Endothelial cell of umbilical vein (primary cell): ENCODE measurements around the gene HCAR2. TPM values are rescaled to one million over a fixed set of nuclear protein-coding genes. Genes with fewer than 3 reads are reported as not detected.

Experiments used
- BruUV-seq: library from RNA; stranded (reverse); fragments of 400-500 nt; replicated peaks from 2 replicates; lab custom pipeline; 2021; lab: Mats Ljungman, UMichigan
- CTCF ChIA-PET: fragments of 300-600, 350-600 bp; sonication (Branson Sonifier 250); formaldehyde crosslinking; loops from one replicate; lab custom pipeline; 2021; ENCODE audit warnings: antibody characterized with exemption, inconsistent platforms; lab: Charles Lee
- POLR2A ChIA-PET: fragments of 300-600, 350-600 bp; sonication (Branson Sonifier 250); formaldehyde crosslinking; loops from one replicate; lab custom pipeline; 2021; ENCODE audit warnings: antibody characterized with exemption, inconsistent platforms; lab: Charles Lee
- DNase-seq: peaks from one replicate; pipeline ENCODE4 v3.0.0-alpha.2; 2011; ENCODE audit warnings: low read depth, low spot score
- FAIRE-seq: peaks from 2 replicates; lab custom pipeline; 2011; peaks lifted over from hg19 to GRCh38; lab: Jason Lieb, UNC
- H2AFZ ChIP-seq: 2 replicates; pipeline ENCODE4 v1.6.0; 2012; ENCODE audit warnings: low read depth, low read length, control low read depth, inconsistent platforms
- H3K27ac ChIP-seq: 2 replicates; pipeline ENCODE4 v1.5.1; 2011; ENCODE audit warnings: low read depth, mild to moderate bottlenecking, control low read depth, low read length, moderate library complexity; ENCODE audit not compliant: insufficient read depth
- H3K27me3 ChIP-seq, 2 experiments: 2 replicates each; pipeline versions ENCODE4 v1.6.0 to v1.6.1; 2011; ENCODE audit warnings: low read length in 2 of 2, mixed read lengths in 1 of 2; ENCODE audit not compliant: control insufficient read depth in 2 of 2, insufficient read depth in 2 of 2
- H3K36me3 ChIP-seq, 2 experiments: 2 replicates in 1 of 2; 3 replicates in 1 of 2; pipeline ENCODE4 v1.5.1; 2011; ENCODE audit warnings: low read length in 2 of 2, mild to moderate bottlenecking in 1 of 2, moderate library complexity in 1 of 2; ENCODE audit not compliant: control insufficient read depth in 2 of 2, insufficient read depth in 2 of 2; ENCODE audit errors: extremely low read depth in 1 of 2
- H3K4me1 ChIP-seq: 3 replicates; pipeline ENCODE4 v1.5.1; 2011; ENCODE audit warnings: mild to moderate bottlenecking, low read length; ENCODE audit not compliant: control insufficient read depth, insufficient read depth; ENCODE audit errors: extremely low read depth
- H3K4me2 ChIP-seq: 2 replicates; pipeline ENCODE4 v1.6.1; 2011; ENCODE audit warnings: low read length, control low read depth, mixed read lengths; ENCODE audit not compliant: insufficient read depth
- H3K4me3 ChIP-seq, 3 experiments: fragments of 200-600 bp in 1 of 3; sonication (generic), shearing (Covaris generic) in 1 of 3; replicated peaks in 1 of 3; 2 replicates each; pipeline ENCODE4 v1.5.1; 2011 to 2016; ENCODE audit warnings: control low read depth in 3 of 3, low read length in 3 of 3, mild to moderate bottlenecking in 2 of 3, inconsistent platforms in 1 of 3, low read depth in 1 of 3, moderate library complexity in 1 of 3; ENCODE audit not compliant: insufficient read depth in 1 of 3
- H3K79me2 ChIP-seq: 2 replicates; pipeline ENCODE4 v1.6.0; 2012; ENCODE audit warnings: low read length, inconsistent platforms; ENCODE audit not compliant: control insufficient read depth, insufficient read depth
- H3K9ac ChIP-seq: replicated peaks from 2 replicates; pipeline ENCODE3; 2011; ENCODE audit warnings: low read length, control low read depth; ENCODE audit not compliant: insufficient read depth; ENCODE audit errors: extremely low read depth
- H3K9me1 ChIP-seq: replicated peaks from 3 replicates; pipeline ENCODE4 v1.6.0; 2011; ENCODE audit warnings: mild to moderate bottlenecking, low read length; ENCODE audit not compliant: control insufficient read depth, insufficient read depth; ENCODE audit errors: extremely low read depth
- H3K9me3 ChIP-seq: replicated peaks from 2 replicates; pipeline ENCODE4 v1.5.1; 2012; ENCODE audit warnings: low read length, inconsistent platforms; ENCODE audit not compliant: control insufficient read depth, insufficient read depth
- H4K20me1 ChIP-seq: replicated peaks from 2 replicates; pipeline ENCODE3; 2011; ENCODE audit warnings: mild to moderate bottlenecking, low read length; ENCODE audit not compliant: control insufficient read depth, insufficient read depth; ENCODE audit errors: extremely low read depth
- EZH2 ChIP-seq: IDR thresholded peaks from 2 replicates; pipeline ENCODE4 v1.6.1; 2012; ENCODE audit warnings: borderline replicate concordance, low read depth, mild to moderate bottlenecking, moderate library complexity, low read length, inconsistent platforms; ENCODE audit not compliant: severe bottlenecking
- FOS ChIP-seq: IDR thresholded peaks from 2 replicates; pipeline ENCODE4 v1.6.1; 2011; ENCODE audit warnings: mild to moderate bottlenecking, low read length, moderate library complexity, borderline replicate concordance; ENCODE audit not compliant: insufficient read depth
- GATA2 ChIP-seq: IDR thresholded peaks from 2 replicates; pipeline ENCODE4 v1.7.0; 2011; ENCODE audit warnings: low read depth, mild to moderate bottlenecking, moderate library complexity, mixed read lengths, low read length; ENCODE audit not compliant: insufficient read length, insufficient read depth
- JUN ChIP-seq: IDR thresholded peaks from 2 replicates; pipeline ENCODE4 v1.6.1; 2011; ENCODE audit warnings: borderline replicate concordance, low read depth; ENCODE audit not compliant: insufficient read length, insufficient read depth
- MAX ChIP-seq: IDR thresholded peaks from 2 replicates; pipeline ENCODE4 v1.6.1; 2011; ENCODE audit not compliant: insufficient read depth, insufficient read length
- MYC ChIP-seq: IDR thresholded peaks from one replicate; pipeline ENCODE4 v1.6.1; 2011; ENCODE audit warnings: mild to moderate bottlenecking, low read depth, low read length
- POLR2A ChIP-seq: IDR thresholded peaks from 2 replicates; pipeline ENCODE4 v1.6.1; 2012; ENCODE audit warnings: low read depth, mild to moderate bottlenecking, control low read depth, low read length
- POLR2AphosphoS5 ChIP-seq: IDR thresholded peaks from 2 replicates; pipeline ENCODE4 v1.6.1; 2012; ENCODE audit warnings: low read depth, mild to moderate bottlenecking, control low read depth, low read length, moderate library complexity; ENCODE audit not compliant: insufficient read depth
- dilution Hi-C: fragments of 300-500 bp; cut with MboI; formaldehyde crosslinking; loops from one replicate; pipeline ENCODE4 v1.15.0; 2019; ENCODE audit warnings: low sequenced_read_pairs; ENCODE audit not compliant: extremely low pct_ligation_motif_present
- intact Hi-C: fragments of 100-400 bp; cut with micrococcal nuclease; formaldehyde crosslinking; loops from one replicate; pipeline ENCODE4 v1.10.0; 2022
- polyA plus RNA-seq, 4 experiments: library from polyadenylated mRNA; depleted of rRNA in 3 of 4; stranded (reverse) in 3 of 4; unstranded in 1 of 4; fragments of >200 nt; gene quantifications; 2 replicates each; pipeline versions ENCODE4 v1.2.1 to v1.2.3, GENCODE V29; 2011 to 2012; ENCODE audit warnings: missing spikeins in 1 of 4
- total RNA-seq: library from RNA; stranded (reverse); gene quantifications from 2 replicates; pipeline ENCODE4 v1.2.3, GENCODE V29; 2021
- TF ChIP-seq, protein P1 (sequence below), 2 donors: IDR thresholded peaks; 1 replicate in 1 of 2; 2 replicates in 1 of 2; pipeline ENCODE4 v1.5.1; 2011; ENCODE audit warnings: low read length in 2 of 2, mild to moderate bottlenecking in 2 of 2, moderate library complexity in 2 of 2, control low read depth in 1 of 2, inconsistent platforms in 1 of 2, low read depth in 1 of 2; ENCODE audit not compliant: insufficient read depth in 1 of 2; ENCODE audit errors: extremely low read depth in 1 of 2

Gene HCAR2
- total and polyA plus RNA-seq, 2 donors (not counting 3 experiments of a cell fraction or from before 2014, with no cell fraction given): not detected

- Histone ChIP-seq H3K4me1 (no peaks in the 10 kb centered on the region), H3K9ac (no peak overlapping the region), H3K36me3 (no peaks in the 10 kb centered on the region), H3K27me3 (no peaks in the 10 kb centered on the region), H3K27ac (no peak overlapping the region), H3K9me1 (no peaks in the 10 kb centered on the region), H2AFZ (no peak overlapping the region), H3K4me3 (no peak overlapping the region), H3K9me3 (no peaks in the 10 kb centered on the region), H3K4me2 (no peak overlapping the region), H3K79me2 (no peaks in the 10 kb centered on the region), H4K20me1 (no peaks in the 10 kb centered on the region)
- intact Hi-C loops: no loop called here
- no peak for TF ChIP-seq MYC
- no peak for TF ChIP-seq POLR2A
- no peak for TF ChIP-seq POLR2AphosphoS5
- no peak for TF ChIP-seq GATA2
- TF ChIP-seq JUN: no peak
- TF ChIP-seq, protein P1, sequence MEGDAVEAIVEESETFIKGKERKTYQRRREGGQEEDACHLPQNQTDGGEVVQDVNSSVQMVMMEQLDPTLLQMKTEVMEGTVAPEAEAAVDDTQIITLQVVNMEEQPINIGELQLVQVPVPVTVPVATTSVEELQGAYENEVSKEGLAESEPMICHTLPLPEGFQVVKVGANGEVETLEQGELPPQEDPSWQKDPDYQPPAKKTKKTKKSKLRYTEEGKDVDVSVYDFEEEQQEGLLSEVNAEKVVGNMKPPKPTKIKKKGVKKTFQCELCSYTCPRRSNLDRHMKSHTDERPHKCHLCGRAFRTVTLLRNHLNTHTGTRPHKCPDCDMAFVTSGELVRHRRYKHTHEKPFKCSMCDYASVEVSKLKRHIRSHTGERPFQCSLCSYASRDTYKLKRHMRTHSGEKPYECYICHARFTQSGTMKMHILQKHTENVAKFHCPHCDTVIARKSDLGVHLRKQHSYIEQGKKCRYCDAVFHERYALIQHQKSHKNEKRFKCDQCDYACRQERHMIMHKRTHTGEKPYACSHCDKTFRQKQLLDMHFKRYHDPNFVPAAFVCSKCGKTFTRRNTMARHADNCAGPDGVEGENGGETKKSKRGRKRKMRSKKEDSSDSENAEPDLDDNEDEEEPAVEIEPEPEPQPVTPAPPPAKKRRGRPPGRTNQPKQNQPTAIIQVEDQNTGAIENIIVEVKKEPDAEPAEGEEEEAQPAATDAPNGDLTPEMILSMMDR (IDR thresholded peaks at IDR 0.05; ENCODE audit: extremely low read depth in 1 of 2, insufficient read depth in 1 of 2, low read depth in 1 of 2, low read length in 2 of 2): no peak
- TF ChIP-seq EZH2: no peak
- no peak for TF ChIP-seq FOS
- TF ChIP-seq MAX: no peak
- FAIRE-seq (no peak), DNase-seq (no peak)
- no TSS peak for BruUV-seq
- dilution Hi-C loops: no loop called here
- CTCF ChIA-PET: no interaction called here
- POLR2A ChIA-PET: interaction anchor here (0.6 kb wide), 1 partner anchor 100 kb away, joined by 3 read pairs; no protein-coding TSS in a partner anchor
These were observed 29.5 kb upstream of the HCAR2 start for GRCh38 chr12:122732611-122733010.
